ENCODE data around the gene MYO6.

The MYO6 gene

DNA sequence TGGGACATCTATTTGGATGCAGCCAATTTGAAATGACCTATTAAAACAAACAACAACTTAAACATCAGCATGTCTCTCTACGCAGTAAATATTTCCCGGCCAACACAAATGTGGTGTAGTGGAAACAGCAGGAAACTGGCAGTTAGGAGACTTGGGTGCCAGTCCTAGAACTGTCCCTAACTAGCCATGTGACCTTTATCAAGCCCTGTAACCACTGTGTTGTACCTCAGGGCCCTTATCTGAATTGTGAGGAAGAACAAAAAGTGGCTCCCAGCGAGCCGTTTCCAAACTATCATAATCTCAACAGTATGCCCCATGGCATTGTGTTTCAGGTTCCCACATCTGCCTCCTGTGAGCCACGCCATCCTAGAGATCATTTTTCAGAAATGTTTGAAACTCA is 198.9 kb downstream of the MYO6 start:
- DNase-seq (ENCODE audit: low read depth) = no peak

DNA sequence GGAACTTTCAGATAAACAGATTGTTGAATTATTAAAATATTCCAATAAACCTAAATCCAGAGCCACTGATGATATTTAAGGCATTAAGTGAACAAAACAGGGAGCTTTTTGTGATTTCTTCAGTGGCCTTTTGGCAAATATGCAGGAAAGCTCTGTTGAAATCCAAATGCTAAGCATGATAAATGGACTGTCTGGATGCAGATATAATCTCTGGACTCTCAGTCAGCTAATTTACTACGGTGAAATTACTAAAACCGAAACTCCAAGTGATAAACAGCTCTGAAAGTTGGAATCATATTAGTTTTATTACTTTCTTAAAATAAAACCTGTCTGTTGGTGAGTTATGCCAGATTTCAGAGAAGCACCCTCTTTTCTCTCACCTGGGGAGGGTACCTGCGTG is 203.1 kb downstream of the MYO6 start:
- no peak for DNase-seq (ENCODE audit: low read depth)

- DNase-seq (ENCODE audit: low read depth) = no peak
Measured at GRCh38 chr6:75963569-75963968, 214.5 kb downstream of the MYO6 start.

DNA sequence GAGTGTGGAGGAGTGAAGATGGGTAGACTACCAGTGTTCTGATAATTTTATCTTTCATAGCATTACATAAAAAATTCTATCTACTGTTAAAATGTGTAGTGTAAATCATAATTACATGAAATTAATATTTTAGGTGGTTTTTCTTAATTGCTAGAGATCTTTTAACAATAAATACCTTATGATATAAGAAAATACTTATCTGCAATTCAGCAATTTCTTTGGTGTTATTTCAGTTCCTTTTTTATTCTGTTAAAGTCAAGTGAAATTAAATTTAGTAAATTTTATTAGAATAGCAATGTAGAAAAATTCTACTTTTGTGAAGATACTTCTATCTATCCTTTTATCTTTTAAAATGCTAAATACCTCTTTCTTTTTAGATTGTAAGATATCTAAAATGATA is 219.1 kb downstream of the MYO6 start:
- no peak for DNase-seq (ENCODE audit: low read depth)
